ENCODE results near the gene PLCB1. TPM values are rescaled to one million over a fixed set of nuclear protein-coding genes. Genes with fewer than 3 reads are reported as not detected.

PLCB1 gene
- total and polyA plus RNA-seq, 2 of the 4 experiments (the other 2 are of a cell fraction): 5.6 to 16.1 TPM

GRCh38 chr20:8344631-8345030 is 212.6 kb downstream of the PLCB1 start:
- H2BK20ac ChIP-seq (ENCODE audit: low read depth, low read length): no peak overlapping the region
- no peak overlapping the region for H2BK120ac ChIP-seq (ENCODE audit: low read depth, low read length)
- no peak overlapping the region for H3K4ac ChIP-seq (ENCODE audit: low read depth, low read length)
- CTCF ChIA-PET: no interaction called here
- 0 out of 2 replicates have a peak, but pooled peaks cover 3% of the 10 kb centered on the region for H3K9me1 ChIP-seq (ENCODE audit: insufficient read depth, low read length)
- H2BK5ac ChIP-seq (ENCODE audit: low read depth, low read length, poor library complexity, severe bottlenecking): no peak overlapping the region
- DNase-seq (no peak), ATAC-seq (ENCODE audit: low read depth) (no peak)
- H3K27ac ChIP-seq (ENCODE audit: insufficient read depth, low read length): no peak overlapping the region
- in situ Hi-C loops (cut with MboI; ENCODE audit: low sequenced_read_pairs): no loop called here
- no peak overlapping the region for H2AK9ac ChIP-seq (replicated peaks; ENCODE audit: low read depth, low read length, poor library complexity)
- H3K14ac ChIP-seq (replicated peaks; ENCODE audit: low read depth, low read length): no peak overlapping the region
- H4K8ac ChIP-seq (ENCODE audit: low read depth in 2 of 2, low read length in 2 of 2): no peak overlapping the region
- H4K91ac ChIP-seq (ENCODE audit: insufficient read depth, low read depth, low read length): no peak overlapping the region
- no peaks in the 10 kb centered on the region for H3K9me3 ChIP-seq (ENCODE audit: control insufficient read depth, insufficient read depth, low read length)
- intact Hi-C loops (cut with micrococcal nuclease): no loop called here
- no peak overlapping the region for H2AK5ac ChIP-seq (ENCODE audit: low read depth, low read length)
- H4K5ac ChIP-seq (ENCODE audit: low read depth, low read length): no peak overlapping the region
- no peak overlapping the region for H3K18ac ChIP-seq (ENCODE audit: low read depth, low read length)
- dilution Hi-C loops (cut with HindIII; ENCODE audit: low sequenced_read_pairs, unreplicated experiment): no loop called here
- H3K79me1 ChIP-seq (ENCODE audit: low read depth in 1 of 2, low read length in 2 of 2): peaks cover 0 to 24% of the 10 kb centered on the region in 2 experiments; a peak in 3 of 4 replicates
- H4K20me1 ChIP-seq (ENCODE audit: insufficient read depth, low read length): peaks cover 4% of the 10 kb centered on the region; the same call in 1 of the 2 replicates
- no peak overlapping the region for H3K9ac ChIP-seq (ENCODE audit: low read depth, low read length)
- POLR2A ChIA-PET (ENCODE audit: unreplicated experiment): no interaction called here
- 70% methylated on average over 1 of the region's 5 CpGs; no CpG with 5 or more reads in 1 of the 2 experiments for WGBS, 2 experiments (ENCODE audit: extremely low coverage in 2 of 2, insufficient read length in 1 of 2)
- H3K4me3 ChIP-seq (ENCODE audit: insufficient read depth, low read depth, low read length): no peak overlapping the region
- H3K27me3 ChIP-seq (ENCODE audit: control insufficient read depth, insufficient read depth, low read length): no peaks in the 10 kb centered on the region
- no peak for TF ChIP-seq MAFK (IDR thresholded peaks at IDR 0.05; ENCODE audit: low read depth, low read length)
- no peak for TF ChIP-seq FOS (IDR thresholded peaks at IDR 0.05; ENCODE audit: low read depth, low read length)
- no peak for TF ChIP-seq MAZ (IDR thresholded peaks at IDR 0.05; ENCODE audit: borderline replicate concordance, low read depth, low read length)
- TF ChIP-seq CHD1 (IDR thresholded peaks at IDR 0.05; ENCODE audit: low read depth, low read length): no peak
- no peak for TF ChIP-seq NFE2L2 (IDR thresholded peaks at IDR 0.05; ENCODE audit: low read depth, low read length)
- TF ChIP-seq USF2 (IDR thresholded peaks at IDR 0.05; ENCODE audit: low read depth, low read length): no peak
- no peak for TF ChIP-seq RFX5 (IDR thresholded peaks at IDR 0.05; ENCODE audit: low read depth, low read length)
- TF ChIP-seq POLR2A (IDR thresholded peaks at IDR 0.05; ENCODE audit: low read depth, low read length): no peak
- no peak for TF ChIP-seq MXI1 (IDR thresholded peaks at IDR 0.05; ENCODE audit: borderline replicate concordance, low read depth, low read length)
- no peaks in the 10 kb centered on the region for H3K36me3 ChIP-seq (ENCODE audit: control insufficient read depth, insufficient read depth, low read length)
- H2BK15ac ChIP-seq (ENCODE audit: low read depth, low read length): no peak overlapping the region
- no peak overlapping the region for H2AFZ ChIP-seq (replicated peaks; ENCODE audit: low read length, poor library complexity)
- no peak overlapping the region for H3K56ac ChIP-seq (ENCODE audit: extremely low read depth, insufficient read depth, low read length)
- H3K4me2 ChIP-seq (ENCODE audit: low read depth, low read length): no peak overlapping the region
- peaks cover 1% of the 10 kb centered on the region; the same call in 1 of the 2 replicates for H3K4me1 ChIP-seq (ENCODE audit: control insufficient read depth, insufficient read depth, low read length)
- BruUV-seq (replicated peaks): no TSS peak
- H3K23ac ChIP-seq (ENCODE audit: low read depth, low read length): no peak overlapping the region
